Measurements from ENCODE around the gene OR2G3. TPM values are rescaled to one million over a fixed set of nuclear protein-coding genes. Genes with fewer than 3 reads are reported as not detected.

OR2G3 gene
- total RNA-seq, 1 donor from 2014 or later, result not detected

DNA sequence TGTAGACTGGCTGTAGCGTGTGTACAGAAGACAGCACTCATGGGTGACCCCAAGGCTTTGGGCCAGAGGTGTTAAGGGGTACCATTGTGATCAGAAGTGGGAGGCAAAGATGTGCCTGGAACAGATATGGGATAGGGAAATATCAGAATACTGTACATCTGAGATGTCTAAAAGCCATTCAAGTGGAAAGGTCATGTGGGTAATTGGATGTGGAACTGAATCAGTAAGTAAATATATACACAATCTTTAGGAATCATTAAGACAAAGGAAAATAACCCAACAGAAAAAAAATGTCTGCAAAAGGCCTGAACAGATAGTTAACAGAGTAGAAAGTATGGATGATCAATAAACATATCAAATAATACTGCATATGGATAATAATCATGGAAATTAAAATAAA is 47.7 kb downstream of the OR2G3 start:
- TF ChIP-seq, protein P1, sequence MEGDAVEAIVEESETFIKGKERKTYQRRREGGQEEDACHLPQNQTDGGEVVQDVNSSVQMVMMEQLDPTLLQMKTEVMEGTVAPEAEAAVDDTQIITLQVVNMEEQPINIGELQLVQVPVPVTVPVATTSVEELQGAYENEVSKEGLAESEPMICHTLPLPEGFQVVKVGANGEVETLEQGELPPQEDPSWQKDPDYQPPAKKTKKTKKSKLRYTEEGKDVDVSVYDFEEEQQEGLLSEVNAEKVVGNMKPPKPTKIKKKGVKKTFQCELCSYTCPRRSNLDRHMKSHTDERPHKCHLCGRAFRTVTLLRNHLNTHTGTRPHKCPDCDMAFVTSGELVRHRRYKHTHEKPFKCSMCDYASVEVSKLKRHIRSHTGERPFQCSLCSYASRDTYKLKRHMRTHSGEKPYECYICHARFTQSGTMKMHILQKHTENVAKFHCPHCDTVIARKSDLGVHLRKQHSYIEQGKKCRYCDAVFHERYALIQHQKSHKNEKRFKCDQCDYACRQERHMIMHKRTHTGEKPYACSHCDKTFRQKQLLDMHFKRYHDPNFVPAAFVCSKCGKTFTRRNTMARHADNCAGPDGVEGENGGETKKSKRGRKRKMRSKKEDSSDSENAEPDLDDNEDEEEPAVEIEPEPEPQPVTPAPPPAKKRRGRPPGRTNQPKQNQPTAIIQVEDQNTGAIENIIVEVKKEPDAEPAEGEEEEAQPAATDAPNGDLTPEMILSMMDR (IDR thresholded peaks at IDR 0.05; ENCODE audit: insufficient read depth, low read length, severe bottlenecking), result no peak
- Histone ChIP-seq H3K27me3 (ENCODE audit: control insufficient read depth, insufficient read depth, low read length) (no peaks in the 10 kb centered on the region), H3K4me3 (ENCODE audit: low read depth, low read length) (no peak overlapping the region), H3K36me3 (ENCODE audit: control insufficient read depth, insufficient read depth, low read length) (no peaks in the 10 kb centered on the region)
- DNase-seq (ENCODE audit: low read depth) (no peak), FAIRE-seq (no peak)

Other genes with a start within 250 kb of the OR2G3 start
- under 0.01 TPM in 2 replicates for gene NLRP3, start 189.4 kb upstream of the OR2G3 start, total RNA-seq
- gene OR2B11, start 147.5 kb upstream of the OR2G3 start, total RNA-seq, result not detected in 2 replicates
- not detected in 2 replicates for gene OR2C3, start 69.1 kb upstream of the OR2G3 start, total RNA-seq
- gene GCSAML, start 56.5 kb upstream of the OR2G3 start, total RNA-seq, result not detected in 2 replicates
- gene OR2G2, start 17.2 kb upstream of the OR2G3 start, total RNA-seq, result not detected in 2 replicates
- gene OR13G1, start 74.2 kb downstream of the OR2G3 start, total RNA-seq, result not detected in 2 replicates
- gene OR6F1, start 111.1 kb downstream of the OR2G3 start, total RNA-seq, result not detected in 2 replicates
- gene OR14K1, start 133.0 kb downstream of the OR2G3 start, total RNA-seq, result not detected in 2 replicates
- not detected in 2 replicates for gene OR14A2, start 142.6 kb downstream of the OR2G3 start, total RNA-seq
- gene OR1C1, start 155.0 kb downstream of the OR2G3 start, total RNA-seq, result not detected in 2 replicates
- not detected in 2 replicates for gene OR14A16, start 218.5 kb downstream of the OR2G3 start, total RNA-seq
- not detected in 2 replicates for gene OR11L1, start 236.3 kb downstream of the OR2G3 start, total RNA-seq